GM21737 (cell line): Measurements from ENCODE around the gene OLIG3.

Experiments
- ATAC-seq: cut with Tn5 transposase; IDR thresholded peaks from one replicate; pipeline ENCODE4 v1.9.1; 2021; ENCODE audit warnings: mild to moderate bottlenecking, moderate library complexity; ENCODE audit not compliant: unreplicated experiment

The OLIG3 gene

GRCh38 chr6:137496368-137496767 is 2.2 kb upstream of the OLIG3 start:
- ATAC-seq = no peak

- ATAC-seq = no peak
These were observed 1.6 kb upstream of the OLIG3 start for GRCh38 chr6:137495703-137496336.

- ATAC-seq = no peak
These were observed 951 bp upstream of the OLIG3 start for GRCh38 chr6:137494988-137495702.

- no peak for ATAC-seq
These were observed 766 bp downstream of the OLIG3 start for GRCh38 chr6:137493218-137494038.

- ATAC-seq = no peak
These were observed 1.6 kb downstream of the OLIG3 start for GRCh38 chr6:137492289-137493217.

GRCh38 chr6:137491478-137491877 is 2.7 kb downstream of the OLIG3 start:
- no peak for ATAC-seq

- no peak for ATAC-seq
These were observed 3.2 kb downstream of the OLIG3 start for GRCh38 chr6:137490961-137491360.

- ATAC-seq = no peak
These were observed 3.9 kb downstream of the OLIG3 start for GRCh38 chr6:137490006-137490905.

- no peak for ATAC-seq
These were observed 4.9 kb downstream of the OLIG3 start for GRCh38 chr6:137489046-137490005.

GRCh38 chr6:137488150-137489045 is 5.8 kb downstream of the OLIG3 start:
- ATAC-seq = no peak

GRCh38 chr6:137487869-137488149 is 6.4 kb downstream of the OLIG3 start:
- no peak for ATAC-seq

GRCh38 chr6:137487181-137487868 is 6.9 kb downstream of the OLIG3 start:
- ATAC-seq = no peak

GRCh38 chr6:137486416-137486815 is 7.8 kb downstream of the OLIG3 start:
- ATAC-seq = no peak

GRCh38 chr6:137480431-137480830 is 13.8 kb downstream of the OLIG3 start:
- no peak for ATAC-seq

- no peak for ATAC-seq
These were observed 19.1 kb downstream of the OLIG3 start for GRCh38 chr6:137475103-137475502.

- no peak for ATAC-seq
These were observed 20.6 kb downstream of the OLIG3 start for GRCh38 chr6:137473598-137473997.

GRCh38 chr6:137472641-137473137 is 21.5 kb downstream of the OLIG3 start:
- ATAC-seq = no peak
